Measurements from ENCODE around the gene BTNL9.

DNA sequence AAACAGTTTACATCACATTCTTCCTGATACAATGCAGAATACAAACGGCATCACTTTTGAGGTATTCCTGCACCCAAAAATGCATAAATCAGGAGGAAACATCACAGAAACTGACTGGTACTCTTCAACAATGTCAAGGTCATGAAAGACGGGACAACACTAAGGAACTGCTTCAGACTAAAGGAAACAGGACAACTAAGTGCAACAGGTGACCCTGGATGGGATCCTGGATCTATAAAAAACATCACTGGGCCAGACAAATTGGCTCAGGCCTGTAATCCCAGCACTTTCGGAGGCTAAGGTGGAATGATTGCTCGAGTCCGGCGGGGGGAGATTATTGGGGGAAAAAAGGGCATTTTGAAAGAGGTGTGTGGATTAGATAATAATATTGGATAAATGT, 22.6 kb downstream of the BTNL9 start:
- TF ChIP-seq SIN3A (conservative IDR thresholded peaks at IDR 0.05 in 1 of 2, IDR thresholded peaks at IDR 0.05 in 1 of 2; ENCODE audit: low read depth in 1 of 2, low read length in 2 of 2) (no peak), BACH1 (IDR thresholded peaks at IDR 0.05; ENCODE audit: low read length) (no peak), EP300 (IDR thresholded peaks at IDR 0.05; ENCODE audit: borderline replicate concordance in 1 of 2, low read depth in 2 of 2, low read length in 2 of 2) (no peak), SUZ12 (IDR thresholded peaks at IDR 0.05; ENCODE audit: low read length) (no peak)
- TF ChIP-seq, protein P1, sequence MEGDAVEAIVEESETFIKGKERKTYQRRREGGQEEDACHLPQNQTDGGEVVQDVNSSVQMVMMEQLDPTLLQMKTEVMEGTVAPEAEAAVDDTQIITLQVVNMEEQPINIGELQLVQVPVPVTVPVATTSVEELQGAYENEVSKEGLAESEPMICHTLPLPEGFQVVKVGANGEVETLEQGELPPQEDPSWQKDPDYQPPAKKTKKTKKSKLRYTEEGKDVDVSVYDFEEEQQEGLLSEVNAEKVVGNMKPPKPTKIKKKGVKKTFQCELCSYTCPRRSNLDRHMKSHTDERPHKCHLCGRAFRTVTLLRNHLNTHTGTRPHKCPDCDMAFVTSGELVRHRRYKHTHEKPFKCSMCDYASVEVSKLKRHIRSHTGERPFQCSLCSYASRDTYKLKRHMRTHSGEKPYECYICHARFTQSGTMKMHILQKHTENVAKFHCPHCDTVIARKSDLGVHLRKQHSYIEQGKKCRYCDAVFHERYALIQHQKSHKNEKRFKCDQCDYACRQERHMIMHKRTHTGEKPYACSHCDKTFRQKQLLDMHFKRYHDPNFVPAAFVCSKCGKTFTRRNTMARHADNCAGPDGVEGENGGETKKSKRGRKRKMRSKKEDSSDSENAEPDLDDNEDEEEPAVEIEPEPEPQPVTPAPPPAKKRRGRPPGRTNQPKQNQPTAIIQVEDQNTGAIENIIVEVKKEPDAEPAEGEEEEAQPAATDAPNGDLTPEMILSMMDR (IDR thresholded peaks at IDR 0.05; ENCODE audit: control extremely low read depth in 1 of 3, insufficient read depth in 1 of 3, low read depth in 1 of 3, low read length in 3 of 3) = no peak
